ENCODE results near the gene TSHR.
"Not testable (repeated sequence)": the region's sequence is repeated elsewhere in the genome, so short reads cannot be mapped to it uniquely, and the experiment has no call there.

The TSHR gene

DNA sequence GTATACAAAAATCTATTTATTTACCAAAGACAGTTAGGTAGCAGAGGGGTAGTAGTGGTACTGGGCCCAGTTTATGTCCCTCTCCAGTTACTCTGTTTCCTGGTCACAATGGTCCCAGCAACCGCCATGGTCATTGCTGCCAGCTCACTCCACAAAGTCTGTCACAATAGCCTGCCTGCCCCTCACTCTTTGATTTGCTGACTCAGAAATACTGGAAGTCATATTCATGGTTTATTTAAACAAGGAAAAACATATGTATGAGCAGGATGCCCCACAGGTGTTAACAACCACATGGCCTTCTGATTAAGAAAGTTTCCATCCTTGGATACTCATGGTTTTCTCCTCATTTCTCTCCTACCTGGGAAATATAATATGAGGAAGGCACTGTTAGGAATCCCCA, 49.2 kb downstream of the TSHR start:
- DNase-seq, result no peak

DNA sequence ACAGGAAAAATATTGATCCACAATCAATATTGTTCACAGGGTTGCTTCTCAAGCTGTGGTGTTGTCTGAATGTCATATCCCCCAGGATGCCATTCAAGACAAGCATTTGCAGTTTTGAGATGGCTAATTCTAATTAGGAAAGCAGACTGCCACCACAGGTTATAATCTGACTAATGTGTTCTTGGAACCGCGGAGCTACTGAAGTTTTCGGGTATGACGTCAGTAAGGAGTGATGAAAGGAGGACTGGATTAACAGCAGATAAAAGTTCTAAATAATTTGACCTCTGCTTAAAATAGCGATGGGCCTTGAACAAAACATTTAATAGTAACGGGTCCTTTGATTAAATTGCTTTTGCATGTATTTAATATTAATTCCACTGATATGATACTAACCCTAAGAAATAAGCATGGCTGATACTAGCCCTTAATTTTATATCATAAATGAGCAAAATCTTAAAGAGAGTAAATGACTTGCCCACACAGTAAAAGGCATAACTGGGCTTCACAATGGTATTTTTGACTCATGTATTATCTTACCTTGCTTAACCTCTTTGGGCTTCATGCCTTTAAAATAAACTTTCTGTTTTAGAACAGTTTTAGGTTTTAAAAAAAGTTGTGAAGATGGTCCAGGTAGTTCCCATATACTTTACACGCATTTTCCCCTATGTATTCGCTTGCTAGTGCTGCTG, 50.3 kb downstream of the TSHR start:
- DNase-seq, result no peak

DNA sequence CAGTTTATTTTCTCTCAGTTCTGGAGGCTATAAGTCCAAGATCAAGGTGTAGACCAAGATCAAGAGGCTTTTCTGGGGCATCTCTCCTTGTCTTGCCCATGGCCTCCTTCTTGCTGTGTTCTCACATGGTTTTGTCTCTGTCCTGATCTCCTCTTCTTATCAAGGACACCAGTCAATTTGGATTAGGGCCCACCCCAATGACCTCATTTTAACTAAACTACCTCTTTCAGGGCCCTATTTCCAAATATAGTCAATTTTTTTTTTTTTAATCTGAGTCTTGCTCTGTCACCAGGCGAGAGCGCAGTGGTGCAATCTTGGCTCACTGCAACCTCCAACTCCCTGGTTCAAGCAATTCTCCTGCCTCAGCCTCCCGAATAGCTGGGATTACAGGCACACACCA, 50.8 kb downstream of the TSHR start:
- DNase-seq, result no peak

DNA sequence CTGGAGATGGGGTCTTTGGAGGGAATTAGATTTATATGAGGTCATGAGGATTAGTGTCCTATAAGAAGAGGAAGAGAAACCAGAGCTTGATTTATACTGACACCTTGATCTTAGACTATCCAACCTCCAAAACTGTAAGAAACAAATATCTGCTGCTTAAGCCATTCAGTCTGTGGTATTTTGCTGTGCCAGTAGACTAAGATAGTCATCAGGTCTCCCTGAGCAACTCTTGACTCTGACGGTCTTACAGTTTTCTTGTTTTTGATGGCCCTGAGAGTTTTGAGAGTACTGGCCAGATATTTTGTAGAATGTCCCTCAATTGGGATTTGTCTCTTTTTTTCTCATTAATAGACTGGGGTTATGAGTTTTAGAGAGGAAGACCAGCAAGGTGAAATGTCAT, 51.7 kb downstream of the TSHR start:
- DNase-seq, result no peak

DNA sequence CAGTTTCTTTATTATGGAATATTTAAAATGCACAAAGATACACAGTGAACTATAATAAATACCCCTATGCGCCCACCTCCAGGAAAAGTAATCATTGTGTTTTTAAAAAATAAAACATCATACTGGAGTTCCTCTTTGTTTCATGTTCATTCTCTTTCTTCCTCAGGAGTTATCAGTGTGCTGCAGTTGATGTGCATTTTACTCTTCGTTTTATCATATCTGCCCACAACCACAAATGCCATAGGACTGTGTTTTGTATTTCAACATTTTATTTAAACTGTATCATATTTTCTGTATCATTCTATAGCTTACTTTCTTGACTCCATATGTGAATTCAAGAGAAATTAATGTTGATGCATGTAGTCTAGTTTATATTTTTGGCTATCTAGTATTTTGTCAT, 53.9 kb downstream of the TSHR start:
- DNase-seq, result no peak

DNA sequence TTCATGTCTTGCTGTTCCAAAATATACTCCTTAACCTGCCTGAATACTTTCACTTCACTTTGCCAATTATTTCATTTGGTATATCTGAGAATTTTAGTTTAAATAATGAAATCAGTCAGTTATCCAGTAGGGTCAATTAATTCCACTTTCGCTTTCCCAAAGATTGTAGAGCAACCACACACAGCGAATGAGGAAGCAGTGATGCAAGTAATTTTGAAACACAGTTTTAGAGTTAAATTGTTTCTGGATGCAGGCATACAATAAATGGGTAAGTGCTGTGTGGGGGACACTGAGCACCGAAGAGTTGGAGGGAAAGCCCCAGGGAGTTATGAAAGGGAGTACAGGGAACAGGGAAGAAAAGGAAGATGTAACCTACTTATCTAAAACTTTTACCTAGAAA, 62.8 kb downstream of the TSHR start:
- no peak for DNase-seq

DNA sequence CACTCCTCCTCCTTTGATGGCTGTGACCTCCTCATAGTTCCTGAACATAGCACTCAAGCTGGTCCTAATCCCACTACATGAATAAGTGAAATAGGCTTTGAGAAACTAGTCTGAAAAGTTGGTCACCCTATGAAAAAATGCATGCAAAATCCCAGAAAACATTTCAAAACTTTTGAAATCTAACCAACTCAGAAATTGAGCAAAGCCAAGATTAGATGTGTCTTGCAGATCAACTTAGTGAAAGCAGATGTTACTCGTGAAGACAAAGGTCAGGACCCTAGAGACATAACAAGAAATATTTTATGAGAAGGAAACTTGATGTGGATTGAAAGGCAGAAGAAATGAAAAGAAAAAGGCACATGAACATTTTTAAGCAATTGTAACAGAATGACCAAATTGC, 63.3 kb downstream of the TSHR start:
- DNase-seq, result no peak

DNA sequence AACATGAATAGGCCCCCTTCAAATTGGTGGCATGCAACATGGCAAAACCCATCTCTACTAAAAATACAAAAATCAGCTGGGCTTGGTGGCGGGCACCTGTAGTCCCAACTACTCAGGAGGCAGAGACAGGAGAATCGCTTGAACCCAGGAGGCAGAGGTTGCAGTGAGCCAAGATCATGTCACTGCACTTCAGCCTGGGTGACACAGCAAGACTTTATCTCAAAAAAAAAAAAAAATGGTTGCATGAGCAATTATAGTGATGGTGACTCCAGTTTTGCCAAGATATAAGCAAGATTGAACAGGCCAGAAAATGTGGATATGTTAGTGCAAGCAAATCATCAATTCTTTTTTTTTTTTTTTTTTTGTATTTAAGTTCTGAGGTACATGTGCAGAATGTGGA, 63.7 kb downstream of the TSHR start:
- not testable (repeated sequence) for DNase-seq

DNA sequence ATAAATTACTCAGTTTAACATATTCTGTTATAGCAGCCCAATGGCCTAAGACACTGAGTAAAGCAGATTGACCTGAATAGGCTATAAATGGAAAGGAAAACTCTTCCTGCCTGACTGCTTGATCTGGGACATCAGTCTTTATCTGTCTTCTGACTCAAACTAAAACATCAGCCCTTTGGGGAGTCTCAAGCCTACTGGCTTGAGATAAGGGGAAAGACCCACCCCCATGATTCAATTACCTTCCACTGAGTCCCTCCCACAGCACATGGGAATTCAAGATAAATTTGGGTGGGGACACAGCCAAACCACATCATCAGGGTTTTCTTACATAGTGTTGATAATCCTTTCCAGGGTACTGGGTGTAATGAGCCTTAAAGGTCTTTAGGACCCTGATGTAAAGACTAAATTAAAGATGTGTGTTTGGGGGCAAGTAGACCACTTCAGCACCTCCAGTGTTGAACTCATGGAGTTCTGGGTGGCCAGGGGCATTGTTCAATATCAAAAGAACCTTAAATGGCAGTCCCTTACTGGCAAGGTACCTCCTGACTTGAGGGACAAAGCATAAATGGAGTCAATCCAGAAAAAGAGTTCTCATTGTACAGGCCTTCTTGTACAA, 67.8 kb downstream of the TSHR start:
- DNase-seq, result no peak

DNA sequence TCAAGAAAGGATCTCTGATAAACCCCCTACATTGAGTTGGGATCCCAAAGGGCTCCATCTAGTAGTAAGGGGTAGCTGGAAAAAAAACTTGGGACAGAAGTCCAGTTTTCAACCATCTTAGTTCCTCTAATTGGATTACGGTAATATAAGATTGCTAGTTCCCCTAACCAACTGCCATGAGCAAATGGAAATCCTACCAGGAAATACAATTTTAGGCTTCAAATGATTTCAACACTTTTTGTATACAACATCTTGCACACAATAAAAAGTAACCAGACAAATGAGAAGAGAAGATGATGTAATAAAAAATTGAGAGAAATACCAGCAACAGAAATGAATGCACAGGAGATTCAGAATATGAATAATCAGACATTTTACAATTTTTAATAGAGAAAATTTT, 73.0 kb downstream of the TSHR start:
- DNase-seq, result no peak

DNA sequence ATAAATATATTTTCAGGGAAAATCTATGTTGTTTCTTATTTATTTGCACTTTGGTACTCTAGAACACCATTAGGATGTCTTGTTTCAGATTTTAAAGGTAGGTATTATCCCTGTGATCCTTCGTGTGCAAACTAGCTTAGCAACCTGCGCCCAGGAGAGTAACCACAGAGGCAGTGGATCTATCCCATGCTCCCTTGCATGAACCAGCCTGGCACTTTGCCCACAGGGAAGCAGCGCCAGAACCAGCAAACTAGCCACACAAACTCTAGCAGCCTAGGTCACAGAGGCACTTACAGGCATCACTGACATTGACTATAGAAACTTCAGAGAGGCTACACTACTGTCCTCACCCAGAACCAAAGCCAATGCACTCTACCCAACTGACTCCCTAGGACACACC, 76.1 kb downstream of the TSHR start:
- no peak for DNase-seq

DNA sequence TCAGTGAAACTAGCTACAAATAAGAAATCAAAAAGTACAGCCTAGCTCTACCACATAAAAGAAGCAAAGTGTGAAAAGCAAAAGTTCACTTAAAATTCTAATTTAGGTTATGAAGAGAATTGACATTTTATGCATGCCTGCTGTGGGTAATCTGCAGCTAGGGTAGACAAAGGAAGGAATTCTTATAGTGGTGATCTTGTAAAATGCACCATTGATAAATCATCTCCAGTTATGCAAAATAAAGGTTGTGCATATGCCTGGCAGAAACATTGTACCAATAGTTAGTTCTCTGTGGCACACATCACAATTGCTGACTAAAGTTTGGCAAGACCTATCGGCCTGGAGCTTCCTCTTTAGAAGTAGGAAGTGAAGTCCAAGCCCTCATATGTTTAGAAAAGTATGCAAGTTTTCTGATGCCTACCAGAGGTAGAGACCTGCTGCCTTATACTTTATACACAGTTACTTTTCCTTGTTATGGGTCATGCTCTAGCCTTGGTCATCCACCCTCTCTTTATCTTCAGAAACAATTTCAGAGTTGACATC, 78.3 kb downstream of the TSHR start:
- DNase-seq, result no peak

DNA sequence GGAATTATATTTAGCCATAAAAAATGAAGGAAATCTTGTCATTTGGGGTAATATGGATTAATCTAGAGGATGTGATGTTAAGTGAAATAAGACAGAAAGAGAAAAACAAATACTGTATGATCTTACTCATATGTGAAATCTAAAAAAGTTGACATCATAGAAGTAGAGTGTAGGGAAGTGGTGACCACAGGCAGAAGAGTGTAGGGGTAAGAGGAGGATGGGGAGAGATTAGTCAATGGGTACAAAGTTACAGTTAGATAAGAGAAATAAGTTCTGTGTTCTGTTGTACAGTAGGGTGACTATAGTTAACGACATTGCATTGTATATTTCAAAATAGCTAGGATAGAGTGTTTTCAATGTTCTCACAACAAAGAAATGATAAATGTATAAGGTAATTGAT, 87.0 kb downstream of the TSHR start:
- DNase-seq, result no peak

DNA sequence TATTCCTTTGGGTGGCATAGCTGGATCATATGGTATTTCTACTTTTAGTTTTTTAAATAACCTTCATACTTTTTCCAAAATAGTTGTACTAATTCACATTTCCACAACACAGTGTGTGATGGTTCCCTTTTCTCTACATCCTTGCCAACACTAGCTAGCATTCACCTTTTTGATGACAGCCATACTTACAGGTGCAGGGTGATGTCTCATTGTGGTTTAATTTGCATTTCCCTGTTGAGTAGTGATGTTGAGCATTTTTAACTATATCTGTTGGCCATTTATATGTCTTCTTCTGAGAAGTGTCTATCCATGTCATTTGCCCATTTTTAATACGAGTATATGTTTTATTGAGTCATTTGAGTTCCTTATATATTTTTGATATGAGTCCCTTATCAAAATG, 96.1 kb downstream of the TSHR start:
- no peak for DNase-seq

DNA sequence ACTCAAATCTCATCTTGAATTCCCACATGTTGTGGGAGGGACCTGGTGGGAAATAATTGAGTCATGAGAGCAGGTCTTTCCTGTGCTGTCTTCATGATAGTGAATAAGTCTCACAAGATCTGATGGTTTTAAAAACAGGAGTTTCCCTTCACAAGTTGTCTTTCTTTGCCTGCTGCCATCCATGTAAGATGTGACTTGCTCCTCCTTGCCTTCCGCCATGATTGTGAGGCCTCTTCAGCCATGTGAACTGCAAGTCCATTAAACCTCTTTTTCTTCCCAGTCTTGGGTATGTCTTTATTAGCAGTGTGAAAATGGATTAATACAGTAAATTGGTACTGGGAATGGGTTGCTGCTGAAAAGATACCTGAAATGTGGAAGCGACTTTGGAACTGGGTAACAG, 98.6 kb downstream of the TSHR start:
- DNase-seq, result not testable (repeated sequence)

DNA sequence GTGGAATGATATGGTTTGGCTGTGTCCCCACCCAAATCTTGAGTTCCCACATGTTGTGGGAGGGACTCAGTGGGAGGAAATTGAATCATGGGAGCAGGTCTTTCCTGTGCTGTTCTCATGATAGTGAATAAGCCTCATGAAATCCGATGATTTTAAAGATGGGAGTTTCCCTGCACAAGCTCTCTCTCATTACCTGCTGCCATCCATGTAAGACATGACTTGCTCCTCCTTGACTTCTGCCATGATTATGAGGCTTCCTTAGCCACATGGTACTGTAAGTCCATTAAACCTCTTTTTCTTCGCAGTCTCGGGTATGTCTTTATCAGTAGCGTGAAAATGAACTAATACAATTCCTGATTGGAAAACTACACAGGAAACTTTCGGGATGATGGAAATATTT, 100.5 kb downstream of the TSHR start:
- no peak for DNase-seq

DNA sequence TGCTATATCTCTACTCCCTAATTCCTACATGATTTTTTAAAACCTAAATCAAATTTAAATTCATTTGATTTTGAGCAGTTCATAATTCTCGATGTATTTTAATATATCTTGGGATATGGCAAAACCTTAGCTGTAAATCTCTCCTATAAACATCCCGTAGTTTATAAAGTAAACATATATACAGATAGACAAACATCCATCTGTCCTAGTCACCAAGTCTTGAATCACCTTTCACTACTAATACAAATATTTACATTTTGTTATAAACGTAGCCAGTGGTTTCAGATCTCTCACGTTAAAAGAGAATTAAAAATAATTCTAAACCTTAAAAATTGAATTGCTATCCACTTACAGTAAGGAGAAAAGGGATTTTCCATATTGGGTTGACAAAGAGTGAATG, 107.0 kb downstream of the TSHR start:
- DNase-seq, result no peak

DNA sequence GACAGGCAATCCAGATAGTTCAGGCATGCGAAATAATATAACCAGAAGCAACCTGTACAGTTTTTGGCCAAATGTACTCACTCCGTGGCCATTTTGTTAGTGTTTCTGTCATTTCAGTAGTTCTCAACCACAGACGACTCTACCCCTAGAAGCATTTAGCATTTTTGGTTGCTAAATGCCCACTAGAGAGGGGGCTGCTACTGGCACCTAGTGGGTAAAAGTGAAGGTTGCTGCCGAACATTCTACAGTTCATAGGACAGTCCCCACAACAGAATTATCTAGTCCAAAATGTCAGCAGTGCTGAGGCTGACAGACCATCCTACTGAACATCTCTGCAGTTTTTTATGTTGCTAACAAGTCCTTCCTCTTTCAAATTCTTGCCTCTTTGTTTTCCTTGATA, 107.4 kb downstream of the TSHR start:
- DNase-seq, result no peak

DNA sequence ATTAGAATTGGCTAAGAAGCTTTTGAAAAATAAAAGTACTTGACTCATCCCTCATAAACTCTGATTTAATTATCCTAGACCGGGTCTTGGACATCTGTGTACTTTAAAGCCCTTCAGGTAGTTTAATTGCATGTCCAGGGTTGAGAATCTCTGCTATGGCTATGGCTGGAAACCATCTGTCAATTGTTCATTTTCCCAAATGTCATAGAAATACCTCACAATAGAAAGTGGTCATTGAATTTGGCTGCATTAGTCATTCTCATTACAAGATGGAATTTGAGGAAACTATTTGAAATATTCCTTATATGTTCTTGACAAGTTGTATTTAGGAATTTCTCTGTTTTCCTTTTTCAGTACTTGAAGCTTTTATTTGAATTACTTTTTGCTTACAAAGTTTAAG, 111.3 kb downstream of the TSHR start:
- no peak for DNase-seq

DNA sequence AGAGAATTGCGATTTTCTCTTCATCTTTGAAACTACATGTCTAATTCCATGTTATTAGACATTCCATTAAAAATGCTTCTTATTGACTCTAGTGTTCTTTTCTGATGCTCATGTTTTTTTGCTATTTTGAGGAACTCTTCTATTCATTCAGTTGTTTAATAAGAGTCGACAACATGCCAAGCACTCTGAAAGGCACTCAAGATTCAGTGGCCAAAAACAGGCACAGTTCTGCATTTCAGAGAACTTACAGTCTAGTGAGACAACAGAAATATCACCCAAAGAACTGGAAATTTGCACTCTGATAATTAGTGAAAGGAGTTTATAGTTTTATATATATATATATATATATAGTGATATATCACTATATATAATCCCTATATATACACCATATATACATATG, 111.7 kb downstream of the TSHR start:
- DNase-seq, result no peak

DNA sequence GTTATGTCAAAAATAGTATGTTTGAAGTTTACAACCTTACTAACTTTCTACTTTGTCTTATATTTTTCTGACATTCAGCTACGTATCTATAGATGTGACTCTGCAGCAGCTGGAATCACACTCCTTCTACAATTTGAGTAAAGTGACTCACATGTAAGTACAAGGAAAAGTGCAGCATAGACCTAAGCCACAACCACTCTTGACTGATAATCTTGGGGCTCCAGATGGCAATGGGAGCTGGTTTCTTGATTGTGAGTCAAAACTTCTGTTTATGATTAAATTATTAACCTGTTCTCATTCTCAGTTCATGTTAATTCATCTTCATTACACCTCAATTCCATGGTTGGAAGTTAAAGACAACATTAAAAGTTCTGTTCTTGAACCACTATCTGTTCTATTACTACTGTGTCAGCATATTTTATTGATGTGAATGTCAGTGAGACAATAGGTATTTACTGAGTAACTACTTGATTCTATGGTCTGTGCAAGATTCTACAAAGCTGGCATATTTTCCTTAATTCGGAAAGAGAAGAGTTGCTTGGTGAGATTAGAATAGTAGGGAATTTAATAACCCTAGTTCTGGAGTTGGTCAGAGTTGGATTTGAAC, 112.9 kb downstream of the TSHR start:
- no peak for DNase-seq

DNA sequence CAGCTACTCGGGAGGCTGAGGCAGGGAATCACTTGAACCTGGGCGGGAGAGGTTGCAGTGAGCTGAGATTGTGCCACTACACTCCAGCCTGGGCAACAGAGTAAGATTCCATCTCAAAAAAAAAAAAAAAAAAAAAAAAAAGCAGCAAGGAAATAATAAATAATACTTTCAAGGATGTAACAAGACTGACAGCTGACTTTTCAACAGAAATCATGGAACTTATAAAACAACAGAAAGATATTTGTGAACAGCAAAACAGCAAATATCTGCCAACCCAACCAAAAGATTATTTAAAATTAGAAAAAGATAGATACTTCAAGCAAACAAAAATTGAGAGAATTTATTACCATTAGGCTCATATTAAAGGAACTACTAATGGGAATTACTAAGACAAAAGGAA, 115.1 kb downstream of the TSHR start:
- DNase-seq, result no peak

DNA sequence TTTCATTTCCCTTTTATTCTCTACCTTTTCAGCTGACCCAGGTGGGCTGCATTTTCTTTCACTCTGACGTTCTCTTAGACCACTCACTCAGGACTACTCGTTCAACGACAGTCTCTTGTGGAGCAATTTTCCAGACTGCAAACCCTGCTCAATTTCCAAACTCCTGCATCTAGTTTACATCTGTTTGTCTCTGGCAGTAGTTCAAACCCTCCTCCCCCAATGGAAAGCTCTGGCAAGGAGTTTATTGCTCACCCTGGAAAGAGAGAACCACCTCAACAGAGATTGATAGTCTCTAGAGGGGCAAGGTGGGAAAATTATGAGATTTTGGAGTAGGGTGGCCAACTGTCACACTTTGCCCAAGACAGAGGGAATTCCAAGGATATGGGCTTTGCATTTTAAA, 130.2 kb downstream of the TSHR start:
- DNase-seq, result no peak

DNA sequence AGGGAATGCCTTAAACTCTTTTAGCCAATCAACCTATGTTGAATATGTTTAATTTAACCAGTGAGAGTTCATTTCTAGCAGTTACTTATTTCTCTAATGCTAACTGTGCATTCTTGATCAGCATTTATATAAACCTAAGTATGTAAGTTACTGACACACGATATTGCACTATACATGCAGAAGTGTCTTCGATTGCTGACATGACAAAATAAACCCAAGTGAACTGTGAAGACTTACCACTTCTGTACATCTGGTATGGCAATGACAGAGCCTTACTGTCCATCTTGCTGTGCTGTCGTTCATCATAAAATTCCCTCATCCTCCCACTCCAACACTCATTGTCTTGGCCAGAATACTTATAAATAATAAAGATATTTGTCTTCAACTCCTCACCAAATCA, 131.8 kb downstream of the TSHR start:
- no peak for DNase-seq

DNA sequence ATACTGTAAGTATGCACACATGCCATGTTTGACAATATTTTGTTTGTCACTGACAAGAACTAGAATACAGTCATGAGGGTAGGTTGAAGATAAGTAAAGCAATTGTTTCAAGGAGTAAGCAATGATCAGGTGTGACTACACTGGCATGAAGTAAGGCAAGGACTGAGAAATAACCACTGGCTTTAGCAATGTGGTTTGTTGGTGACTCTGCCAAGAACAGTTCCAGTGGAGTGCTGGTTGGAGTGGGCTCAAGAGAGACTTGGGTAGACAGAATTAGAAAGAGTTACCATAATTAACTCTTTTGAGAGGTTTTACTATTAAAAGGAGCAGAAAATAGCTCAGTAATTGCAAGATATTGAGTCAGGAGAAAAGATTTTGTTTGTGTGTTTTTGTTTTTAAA, 135.7 kb downstream of the TSHR start:
- no peak for DNase-seq
